Measurements from ENCODE around the gene PRDM16. TPM values are rescaled to one million over a fixed set of nuclear protein-coding genes. Genes with fewer than 3 reads are reported as not detected.
A peak's percentile ranks its signal among the peaks of the same experiment; 100 is the strongest.

The PRDM16 gene
- total and polyA plus RNA-seq, 2 of the 13 experiments (the other 11 are each of a cell fraction or from before 2014, with no cell fraction given): 0.15 to 0.81 TPM

DNA sequence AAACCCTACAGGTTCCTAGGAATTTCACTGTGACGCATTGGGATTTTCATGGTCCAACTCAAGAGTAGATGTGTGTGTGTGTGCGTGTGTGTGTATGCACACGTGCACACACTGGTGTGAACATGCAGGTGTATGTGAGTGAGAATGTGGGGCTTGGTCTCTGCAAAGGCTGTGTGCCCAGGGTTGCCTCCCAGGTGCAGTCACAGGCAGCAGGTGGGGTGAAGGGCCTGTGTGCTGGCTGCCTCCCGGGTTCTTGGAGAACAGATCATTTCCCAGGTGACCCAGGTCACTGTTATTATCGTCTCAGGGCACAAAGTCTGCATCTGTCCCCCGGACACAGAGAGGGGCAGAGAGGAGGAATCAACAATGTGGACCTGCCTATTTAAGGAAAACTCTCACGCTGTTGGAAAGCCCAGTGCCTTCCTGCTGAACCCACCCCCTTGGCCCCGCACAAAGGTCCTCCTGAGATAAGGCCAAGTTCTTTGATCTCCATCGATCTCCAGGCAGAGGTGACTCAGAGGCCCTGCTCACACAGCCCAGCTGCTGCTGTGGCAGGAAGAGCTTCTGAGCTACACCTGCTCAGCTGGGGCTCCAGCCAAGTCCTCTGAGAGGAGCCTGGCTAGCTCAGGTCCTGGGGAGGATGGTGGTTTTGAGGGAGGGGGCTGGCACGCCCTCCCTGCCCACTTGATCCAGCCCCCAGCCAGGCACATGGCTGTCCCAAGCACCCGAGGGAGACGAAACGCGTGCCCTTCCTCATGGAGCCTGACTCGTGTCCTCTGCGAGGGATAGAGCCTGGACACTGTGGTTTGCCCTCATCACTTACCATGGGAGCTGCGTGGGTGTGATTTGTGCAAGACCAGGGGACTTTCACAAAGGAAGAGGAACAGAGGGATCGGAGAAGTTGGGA, 251.5 kb downstream of the PRDM16 start (continued):
- TF ChIP-seq, protein P1, sequence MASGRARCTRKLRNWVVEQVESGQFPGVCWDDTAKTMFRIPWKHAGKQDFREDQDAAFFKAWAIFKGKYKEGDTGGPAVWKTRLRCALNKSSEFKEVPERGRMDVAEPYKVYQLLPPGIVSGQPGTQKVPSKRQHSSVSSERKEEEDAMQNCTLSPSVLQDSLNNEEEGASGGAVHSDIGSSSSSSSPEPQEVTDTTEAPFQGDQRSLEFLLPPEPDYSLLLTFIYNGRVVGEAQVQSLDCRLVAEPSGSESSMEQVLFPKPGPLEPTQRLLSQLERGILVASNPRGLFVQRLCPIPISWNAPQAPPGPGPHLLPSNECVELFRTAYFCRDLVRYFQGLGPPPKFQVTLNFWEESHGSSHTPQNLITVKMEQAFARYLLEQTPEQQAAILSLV (CRISPR knock-in tag; IDR thresholded peaks at IDR 0.05; ENCODE audit: borderline replicate concordance): peak; percentile 86; the same call in 1 of the 2 replicates
- TF ChIP-seq U2AF1 (optimal IDR thresholded peaks at IDR 0.05; ENCODE audit: low read depth, low read length): peak; percentile 87
- TF ChIP-seq HMGA1 (CRISPR knock-in tag; conservative IDR thresholded peaks at IDR 0.05): no peak
- TF ChIP-seq ISX (CRISPR knock-in tag; conservative IDR thresholded peaks at IDR 0.05): no peak
- TF ChIP-seq ZNF724P (CRISPR knock-in tag; IDR thresholded peaks at IDR 0.05; ENCODE audit: borderline replicate concordance): peak; percentile 69
- TF ChIP-seq BCL6 (CRISPR knock-in tag; IDR thresholded peaks at IDR 0.05): peak; percentile 97
- no peak for TF ChIP-seq ZNF549 (CRISPR knock-in tag; IDR thresholded peaks at IDR 0.05)
- no peak for TF ChIP-seq ZNF24 (IDR thresholded peaks at IDR 0.05)
- TF ChIP-seq DNMT1 (CRISPR knock-in tag; IDR thresholded peaks at IDR 0.05): peak; percentile 7; the same call in 1 of the 2 replicates
- no peak for TF ChIP-seq ZNF180 (CRISPR knock-in tag; IDR thresholded peaks at IDR 0.05; ENCODE audit: borderline replicate concordance, low read depth)
- TF ChIP-seq KDM4B (CRISPR knock-in tag; IDR thresholded peaks at IDR 0.05): peak; percentile 93; the same call in 1 of the 2 replicates
- peak; percentile 73; the same call in 1 of the 2 replicates for TF ChIP-seq SMYD3 (CRISPR knock-in tag; IDR thresholded peaks at IDR 0.05)
- TF ChIP-seq SP5 (CRISPR knock-in tag; IDR thresholded peaks at IDR 0.05; ENCODE audit: borderline replicate concordance, low read depth): peak; percentile 89
- no peak for TF ChIP-seq MYNN (CRISPR knock-in tag; IDR thresholded peaks at IDR 0.05; ENCODE audit: low read depth)
- no peak for TF ChIP-seq SP2 (CRISPR knock-in tag; IDR thresholded peaks at IDR 0.05)
- no peak for TF ChIP-seq ZNF234 (CRISPR knock-in tag; conservative IDR thresholded peaks at IDR 0.05)
- TF ChIP-seq, protein P2, sequence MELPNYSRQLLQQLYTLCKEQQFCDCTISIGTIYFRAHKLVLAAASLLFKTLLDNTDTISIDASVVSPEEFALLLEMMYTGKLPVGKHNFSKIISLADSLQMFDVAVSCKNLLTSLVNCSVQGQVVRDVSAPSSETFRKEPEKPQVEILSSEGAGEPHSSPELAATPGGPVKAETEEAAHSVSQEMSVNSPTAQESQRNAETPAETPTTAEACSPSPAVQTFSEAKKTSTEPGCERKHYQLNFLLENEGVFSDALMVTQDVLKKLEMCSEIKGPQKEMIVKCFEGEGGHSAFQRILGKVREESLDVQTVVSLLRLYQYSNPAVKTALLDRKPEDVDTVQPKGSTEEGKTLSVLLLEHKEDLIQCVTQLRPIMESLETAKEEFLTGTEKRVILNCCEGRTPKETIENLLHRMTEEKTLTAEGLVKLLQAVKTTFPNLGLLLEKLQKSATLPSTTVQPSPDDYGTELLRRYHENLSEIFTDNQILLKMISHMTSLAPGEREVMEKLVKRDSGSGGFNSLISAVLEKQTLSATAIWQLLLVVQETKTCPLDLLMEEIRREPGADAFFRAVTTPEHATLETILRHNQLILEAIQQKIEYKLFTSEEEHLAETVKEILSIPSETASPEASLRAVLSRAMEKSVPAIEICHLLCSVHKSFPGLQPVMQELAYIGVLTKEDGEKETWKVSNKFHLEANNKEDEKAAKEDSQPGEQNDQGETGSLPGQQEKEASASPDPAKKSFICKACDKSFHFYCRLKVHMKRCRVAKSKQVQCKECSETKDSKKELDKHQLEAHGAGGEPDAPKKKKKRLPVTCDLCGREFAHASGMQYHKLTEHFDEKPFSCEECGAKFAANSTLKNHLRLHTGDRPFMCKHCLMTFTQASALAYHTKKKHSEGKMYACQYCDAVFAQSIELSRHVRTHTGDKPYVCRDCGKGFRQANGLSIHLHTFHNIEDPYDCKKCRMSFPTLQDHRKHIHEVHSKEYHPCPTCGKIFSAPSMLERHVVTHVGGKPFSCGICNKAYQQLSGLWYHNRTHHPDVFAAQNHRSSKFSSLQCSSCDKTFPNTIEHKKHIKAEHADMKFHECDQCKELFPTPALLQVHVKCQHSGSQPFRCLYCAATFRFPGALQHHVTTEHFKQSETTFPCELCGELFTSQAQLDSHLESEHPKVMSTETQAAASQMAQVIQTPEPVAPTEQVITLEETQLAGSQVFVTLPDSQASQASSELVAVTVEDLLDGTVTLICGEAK (IDR thresholded peaks at IDR 0.05): no peak
- TF ChIP-seq, protein P2 (CRISPR knock-in tag; IDR thresholded peaks at IDR 0.05): peak; percentile 81; the same call in 1 of the 2 replicates
- TF ChIP-seq ZBTB42 (CRISPR knock-in tag; IDR thresholded peaks at IDR 0.05): peak; percentile 71; the same call in 1 of the 2 replicates
- TF ChIP-seq ZNF713 (CRISPR knock-in tag; IDR thresholded peaks at IDR 0.05): no peak
- TF ChIP-seq ZNF775 (CRISPR knock-in tag; IDR thresholded peaks at IDR 0.05; ENCODE audit: borderline replicate concordance): 0 out of 2 replicates have a peak, but pooled peaks have one; percentile 31
